Motor neuron (in vitro differentiated cells): ENCODE measurements around the gene S100B. TPM values are rescaled to one million over a fixed set of nuclear protein-coding genes. Genes with fewer than 3 reads are reported as not detected.

Experiments used
- ATAC-seq, 8 experiments: fragments of 200-7000 bp; cut with Tn5 transposase; replicated peaks in 6 of 8; 2 replicates each; pipeline ENCODE4 v1.8.0; 2021; ENCODE audit warnings: mild to moderate bottlenecking in 8 of 8, moderate library complexity in 8 of 8
- H3K27ac ChIP-seq, 2 donors: fragments of 250-450 bp; sonication (Bioruptor Pico); 2 replicates each; pipeline ENCODE4 v1.9.0; 2021; ENCODE audit warnings: antibody characterized with exemption in 2 of 2, mild to moderate bottlenecking in 2 of 2, moderate library complexity in 1 of 2
- H3K4me1 ChIP-seq, 2 donors: fragments of 250-450 bp; sonication (Bioruptor Pico); replicated peaks in 1 of 2; 2 replicates each; pipeline ENCODE4 v1.6.1; 2021; ENCODE audit warnings: antibody characterized with exemption in 2 of 2, mild to moderate bottlenecking in 2 of 2, moderate library complexity in 1 of 2
- H3K4me3 ChIP-seq, 5 donors: fragments of 250-450 bp; sonication (Bioruptor Pico); 2 replicates each; pipeline ENCODE4 v1.9.0; 2021; ENCODE audit warnings: antibody characterized with exemption in 5 of 5, mild to moderate bottlenecking in 5 of 5, moderate library complexity in 4 of 5
- WGBS, 10 experiments: fragments of 450-650 bp; shearing (Covaris generic); methylation state at CpG; one replicate each; pipeline ENCODE4 v1.0.0; 2022; 5-methylcytosine and 5-hydroxymethylcytosine counted together
- in situ Hi-C, 9 experiments: fragments of 400-800 bp; cut with MboI; loops; one replicate each; pipeline ENCODE4 v1.15.0; 2021; ENCODE audit warnings: low sequenced_read_pairs in 9 of 9, low pct_unique_long_range_greater_than_20kb in 2 of 9; ENCODE audit not compliant: unreplicated experiment in 9 of 9
- total RNA-seq, 8 experiments: library from RNA; unstranded; fragments of 300-600 nt; gene quantifications; 2 replicates each; pipeline versions ENCODE4 v1.2.3 to v1.2.4, GENCODE V29; 2022

S100B gene
- total RNA-seq, 8 experiments from 2014 or later: 0.71 to 144 (median 1.5) TPM

DNA sequence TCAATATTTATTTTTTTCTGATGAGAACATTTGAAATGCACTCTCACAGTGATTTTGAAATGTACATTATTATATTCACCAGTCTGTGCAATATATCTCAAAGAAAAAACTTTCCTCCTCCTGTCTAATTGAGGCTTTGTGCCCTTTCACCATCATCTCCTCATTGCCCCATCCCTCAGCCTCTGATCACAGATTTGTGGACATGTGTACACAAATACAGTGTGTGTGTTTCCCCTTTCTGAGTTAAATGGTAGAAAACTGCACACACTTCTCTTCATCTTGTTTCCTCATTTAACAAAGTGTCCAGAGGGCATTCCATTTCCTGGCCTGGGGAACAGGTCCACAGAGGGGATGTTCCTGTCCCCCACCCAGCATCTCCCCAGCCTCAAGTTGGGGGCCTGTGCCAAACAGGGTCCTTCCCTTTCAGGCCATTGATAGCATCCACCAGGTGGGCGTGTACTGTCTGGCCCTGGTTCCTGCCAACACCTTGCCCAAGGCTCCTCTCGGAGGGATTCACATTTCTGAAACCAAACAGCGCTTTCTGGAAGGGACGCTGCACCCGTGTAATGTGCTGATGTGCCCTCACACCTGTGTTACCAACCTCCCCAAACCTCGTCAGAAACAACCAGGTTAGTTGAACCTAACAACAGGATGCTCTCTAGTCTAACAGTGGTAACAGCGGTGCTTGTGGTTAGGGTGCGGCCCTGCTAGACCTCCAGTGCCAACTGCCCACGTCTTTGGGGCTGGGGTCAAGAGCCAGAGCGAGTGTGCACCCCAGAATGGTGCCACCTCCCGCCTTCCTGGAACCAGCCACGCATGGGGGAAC lies 54.6 kb downstream of the S100B start:
- no peak overlapping the region for H3K4me3 ChIP-seq
- H3K27ac ChIP-seq: no peak overlapping the region
- WGBS, 10 experiments: 67 to 100% (median 88%) methylated on average over 1 to 7 of the region's 12 CpGs; no CpG with 5 or more reads in 5 of the 10 experiments
- in situ Hi-C loops: no loop called here
- no peak for ATAC-seq
- H3K4me1 ChIP-seq: no peaks in the 10 kb centered on the region

- no peak for ATAC-seq
- H3K4me1 ChIP-seq: no peaks in the 10 kb centered on the region
- H3K27ac ChIP-seq: no peak overlapping the region
- H3K4me3 ChIP-seq: no peak overlapping the region
- 62 to 99% (median 89%) methylated on average over 2 to 12 of the region's 18 CpGs; no CpG with 5 or more reads in 3 of the 10 experiments for WGBS, 10 experiments
- in situ Hi-C loops: no loop called here
These were observed 55.2 kb downstream of the S100B start for GRCh38 chr21:46549650-46550049.

Other genes starting within 250 kb of the S100B start
- gene DIP2A, start 146.2 kb downstream of the S100B start, total RNA-seq: 10 to 100 TPM; 13.2 to 70.9 (median 16.5) TPM
- gene PRMT2, start 30.6 kb upstream of the S100B start, total RNA-seq: 100 to 1,000 TPM in 1 of 8 experiments, 10 to 100 TPM in 7; 60.8 to 202 (median 75.7) TPM